WTC11 (cell line): Measurements from ENCODE around the gene FRAT1. TPM values are rescaled to one million over a fixed set of nuclear protein-coding genes. Genes with fewer than 3 reads are reported as not detected.
A peak's percentile ranks its signal among the peaks of the same experiment; 100 is the strongest.

Source experiments
- ATAC-seq: fragments of 200-7000 bp; cut with Tn5 transposase; 2 replicates; pipeline ENCODE4 v1.10.0; 2021; ENCODE audit warnings: mild to moderate bottlenecking, moderate library complexity
- CTCF ChIA-PET: fragments of 300-600 bp; sonication (Branson Sonifier 250); formaldehyde crosslinking; loops from one replicate; lab custom pipeline; 2021; ENCODE audit warnings: antibody characterized with exemption; lab: Charles Lee
- POLR2A ChIA-PET: fragments of 350-600 bp; sonication (Branson Sonifier 250); formaldehyde crosslinking; loops from one replicate; lab custom pipeline; 2021; ENCODE audit warnings: antibody characterized with exemption; lab: Charles Lee
- DNase-seq: peaks from one replicate; pipeline ENCODE4 v3.0.0; 2021; ENCODE audit warnings: low spot score
- H3K27ac Mint-ChIP-seq: 2 replicates; pipeline ENCODE4 v1.8.0; 2021; ENCODE audit warnings: mixed read lengths
- H3K27me3 Mint-ChIP-seq: 2 replicates; pipeline ENCODE4 v1.8.0; 2021; ENCODE audit warnings: low read depth, mild to moderate bottlenecking, moderate library complexity, mixed read lengths
- H3K36me3 Mint-ChIP-seq: 2 replicates; pipeline ENCODE4 v1.8.0; 2021; ENCODE audit warnings: mixed read lengths
- H3K4me1 Mint-ChIP-seq: 2 replicates; pipeline ENCODE4 v1.8.0; 2022; ENCODE audit warnings: mixed read lengths
- H3K4me3 Mint-ChIP-seq: 2 replicates; pipeline ENCODE4 v1.8.0; 2021; ENCODE audit warnings: mild to moderate bottlenecking, moderate library complexity, mixed read lengths
- H3K9me3 Mint-ChIP-seq: 2 replicates; pipeline ENCODE4 v1.8.0; 2021; ENCODE audit warnings: mixed read lengths
- ATF1 ChIP-seq: sonication (generic); formaldehyde crosslinking; IDR thresholded peaks from 2 replicates; pipeline ENCODE4 v1.8.1; 2023; ENCODE audit warnings: mild to moderate bottlenecking, moderate library complexity, missing genetic modification reagents
- ETV6 ChIP-seq: sonication (generic); formaldehyde crosslinking; IDR thresholded peaks from 2 replicates; pipeline ENCODE4 v1.8.1; 2022; ENCODE audit warnings: mild to moderate bottlenecking, missing genetic modification reagents
- FOXJ3 ChIP-seq: sonication (generic); formaldehyde crosslinking; IDR thresholded peaks from 2 replicates; pipeline ENCODE4 v1.9.0; 2021; ENCODE audit warnings: missing genetic modification reagents, mild to moderate bottlenecking, borderline replicate concordance
- FOXK1 ChIP-seq: sonication (generic); formaldehyde crosslinking; IDR thresholded peaks from 2 replicates; pipeline ENCODE4 v1.8.0; 2022; ENCODE audit warnings: mild to moderate bottlenecking, moderate library complexity, missing genetic modification reagents
- IRF2 ChIP-seq: sonication (generic); formaldehyde crosslinking; IDR thresholded peaks from 2 replicates; pipeline ENCODE4 v1.8.0; 2022; ENCODE audit warnings: low read depth, missing genetic modification reagents, borderline replicate concordance
- NFYB ChIP-seq: sonication (generic); formaldehyde crosslinking; conservative IDR thresholded peaks from 2 replicates; pipeline ENCODE4 v1.8.0; 2022; ENCODE audit warnings: low read depth, missing genetic modification reagents
- NR1H2 ChIP-seq: sonication (generic); formaldehyde crosslinking; IDR thresholded peaks from 2 replicates; pipeline ENCODE4 v1.9.0; 2021; ENCODE audit warnings: mild to moderate bottlenecking, moderate library complexity, missing genetic modification reagents
- SOX15 ChIP-seq: fragments of 250-450 bp; sonication (Bioruptor Pico); IDR thresholded peaks from 2 replicates; pipeline ENCODE4 v1.9.0; 2021; ENCODE audit warnings: mild to moderate bottlenecking
- ZNF121 ChIP-seq: sonication (generic); formaldehyde crosslinking; IDR thresholded peaks from 2 replicates; pipeline ENCODE4 v1.8.0; 2023; ENCODE audit warnings: missing genetic modification reagents
- total RNA-seq: library from RNA; stranded (reverse); gene quantifications from 3 replicates; pipeline ENCODE4 v1.2.3, GENCODE V29; 2021
- TF ChIP-seq, protein P1 (sequence below): sonication (generic); formaldehyde crosslinking; IDR thresholded peaks from 2 replicates; pipeline ENCODE4 v1.8.1; 2023; ENCODE audit warnings: mild to moderate bottlenecking, missing genetic modification reagents, borderline replicate concordance
- TF ChIP-seq, protein P2 (sequence below): sonication (generic); formaldehyde crosslinking; IDR thresholded peaks from 2 replicates; pipeline ENCODE4 v1.8.0; 2022; ENCODE audit warnings: mild to moderate bottlenecking, missing genetic modification reagents
- TF ChIP-seq, protein P3 (sequence below): sonication (generic); formaldehyde crosslinking; IDR thresholded peaks from 2 replicates; pipeline ENCODE4 v1.8.1; 2023; ENCODE audit warnings: mild to moderate bottlenecking, missing genetic modification reagents
- TF ChIP-seq, protein P4 (sequence below): sonication (generic); formaldehyde crosslinking; IDR thresholded peaks from 2 replicates; pipeline ENCODE4 v1.8.1; 2022; ENCODE audit warnings: mild to moderate bottlenecking, moderate library complexity, missing genetic modification reagents
- TF ChIP-seq, protein P5 (sequence below): sonication (generic); formaldehyde crosslinking; IDR thresholded peaks from 2 replicates; pipeline ENCODE4 v1.8.1; 2022; ENCODE audit warnings: missing genetic modification reagents, borderline replicate concordance

FRAT1 gene
- total RNA-seq, 1 experiment from 2014 or later, result 8.2 TPM

DNA sequence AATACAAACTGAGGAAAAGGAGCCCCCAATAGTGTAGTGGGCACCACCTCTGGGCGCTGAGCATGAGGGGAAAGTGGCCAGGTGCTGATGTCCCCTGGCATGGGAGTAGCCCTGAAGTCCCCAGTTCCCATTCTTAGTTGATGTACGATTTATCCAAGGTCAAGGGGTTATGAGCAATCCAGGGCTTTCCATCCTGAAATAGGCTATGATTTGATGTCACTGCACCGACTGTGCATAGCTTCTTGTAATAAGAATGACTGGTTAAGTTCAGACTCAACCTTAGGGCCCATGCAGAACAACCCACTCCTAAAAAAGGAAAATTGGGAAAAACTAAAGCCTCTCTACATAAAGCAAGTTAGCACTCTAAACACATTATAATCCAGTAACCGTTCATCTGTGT, 4.4 kb downstream of the FRAT1 start:
- ChIA-PET POLR2A (interaction anchor here (2.6 kb wide), 1 partner anchor 10 kb away, joined by 12 read pairs; the partner anchor contains the start of gene FRAT2), CTCF (interaction anchor here (0.6 kb wide), 1 partner anchor 35 kb away, joined by 3 read pairs; no protein-coding TSS in a partner anchor)

DNA sequence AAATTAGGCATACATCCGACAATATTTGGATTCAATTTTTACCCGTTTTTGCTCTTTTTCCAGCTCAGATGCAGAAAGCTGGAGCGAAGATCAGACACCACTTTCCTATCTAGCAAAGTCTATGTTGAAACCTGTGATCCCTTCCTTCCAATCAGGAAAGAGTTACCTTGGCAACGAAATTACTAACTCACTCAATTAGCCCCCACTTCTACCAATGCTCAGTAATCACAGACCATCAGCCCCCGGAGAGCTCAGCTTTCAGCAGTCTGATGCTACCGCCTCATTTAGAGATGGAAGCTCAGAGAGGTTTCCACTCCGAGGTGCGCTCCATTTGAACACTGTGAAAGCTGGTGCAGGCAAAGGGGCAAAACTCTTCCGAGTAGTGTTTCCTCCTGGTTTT, 6.7 kb downstream of the FRAT1 start:
- POLR2A ChIA-PET, result interaction anchor here (0.7 kb wide), 1 partner anchor 108 kb away, joined by 12 read pairs; no protein-coding TSS in a partner anchor

More for the DNA sequence above, 4.4 kb downstream of the FRAT1 start:
- Mint-ChIP-seq H3K9me3 (no peaks in the 10 kb centered on the region), H3K4me3 (no peak overlapping the region), H3K27me3 (peaks cover 25% of the 10 kb centered on the region), H3K4me1 (peaks cover 48% of the 10 kb centered on the region), H3K36me3 (no peaks in the 10 kb centered on the region), H3K27ac (no peak overlapping the region)
- DNase-seq, result no peak
- TF ChIP-seq, protein P1, sequence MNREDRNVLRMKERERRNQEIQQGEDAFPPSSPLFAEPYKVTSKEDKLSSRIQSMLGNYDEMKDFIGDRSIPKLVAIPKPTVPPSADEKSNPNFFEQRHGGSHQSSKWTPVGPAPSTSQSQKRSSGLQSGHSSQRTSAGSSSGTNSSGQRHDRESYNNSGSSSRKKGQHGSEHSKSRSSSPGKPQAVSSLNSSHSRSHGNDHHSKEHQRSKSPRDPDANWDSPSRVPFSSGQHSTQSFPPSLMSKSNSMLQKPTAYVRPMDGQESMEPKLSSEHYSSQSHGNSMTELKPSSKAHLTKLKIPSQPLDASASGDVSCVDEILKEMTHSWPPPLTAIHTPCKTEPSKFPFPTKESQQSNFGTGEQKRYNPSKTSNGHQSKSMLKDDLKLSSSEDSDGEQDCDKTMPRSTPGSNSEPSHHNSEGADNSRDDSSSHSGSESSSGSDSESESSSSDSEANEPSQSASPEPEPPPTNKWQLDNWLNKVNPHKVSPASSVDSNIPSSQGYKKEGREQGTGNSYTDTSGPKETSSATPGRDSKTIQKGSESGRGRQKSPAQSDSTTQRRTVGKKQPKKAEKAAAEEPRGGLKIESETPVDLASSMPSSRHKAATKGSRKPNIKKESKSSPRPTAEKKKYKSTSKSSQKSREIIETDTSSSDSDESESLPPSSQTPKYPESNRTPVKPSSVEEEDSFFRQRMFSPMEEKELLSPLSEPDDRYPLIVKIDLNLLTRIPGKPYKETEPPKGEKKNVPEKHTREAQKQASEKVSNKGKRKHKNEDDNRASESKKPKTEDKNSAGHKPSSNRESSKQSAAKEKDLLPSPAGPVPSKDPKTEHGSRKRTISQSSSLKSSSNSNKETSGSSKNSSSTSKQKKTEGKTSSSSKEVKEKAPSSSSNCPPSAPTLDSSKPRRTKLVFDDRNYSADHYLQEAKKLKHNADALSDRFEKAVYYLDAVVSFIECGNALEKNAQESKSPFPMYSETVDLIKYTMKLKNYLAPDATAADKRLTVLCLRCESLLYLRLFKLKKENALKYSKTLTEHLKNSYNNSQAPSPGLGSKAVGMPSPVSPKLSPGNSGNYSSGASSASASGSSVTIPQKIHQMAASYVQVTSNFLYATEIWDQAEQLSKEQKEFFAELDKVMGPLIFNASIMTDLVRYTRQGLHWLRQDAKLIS, result no peak
- no peak for ATAC-seq

More for the DNA sequence above, 6.7 kb downstream of the FRAT1 start:
- TF ChIP-seq FOXK1 (CRISPR knock-in tag) (no peak), FOXJ3 (no peak), NFYB (CRISPR knock-in tag) (no peak), NR1H2 (CRISPR knock-in tag) (no peak), ZNF121 (CRISPR knock-in tag) (no peak), IRF2 (CRISPR knock-in tag) (no peak), ETV6 (no peak), SOX15 (no peak), ATF1 (CRISPR knock-in tag) (no peak)
- TF ChIP-seq, protein P2, sequence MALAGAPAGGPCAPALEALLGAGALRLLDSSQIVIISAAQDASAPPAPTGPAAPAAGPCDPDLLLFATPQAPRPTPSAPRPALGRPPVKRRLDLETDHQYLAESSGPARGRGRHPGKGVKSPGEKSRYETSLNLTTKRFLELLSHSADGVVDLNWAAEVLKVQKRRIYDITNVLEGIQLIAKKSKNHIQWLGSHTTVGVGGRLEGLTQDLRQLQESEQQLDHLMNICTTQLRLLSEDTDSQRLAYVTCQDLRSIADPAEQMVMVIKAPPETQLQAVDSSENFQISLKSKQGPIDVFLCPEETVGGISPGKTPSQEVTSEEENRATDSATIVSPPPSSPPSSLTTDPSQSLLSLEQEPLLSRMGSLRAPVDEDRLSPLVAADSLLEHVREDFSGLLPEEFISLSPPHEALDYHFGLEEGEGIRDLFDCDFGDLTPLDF (CRISPR knock-in tag), result no peak
- TF ChIP-seq, protein P3, sequence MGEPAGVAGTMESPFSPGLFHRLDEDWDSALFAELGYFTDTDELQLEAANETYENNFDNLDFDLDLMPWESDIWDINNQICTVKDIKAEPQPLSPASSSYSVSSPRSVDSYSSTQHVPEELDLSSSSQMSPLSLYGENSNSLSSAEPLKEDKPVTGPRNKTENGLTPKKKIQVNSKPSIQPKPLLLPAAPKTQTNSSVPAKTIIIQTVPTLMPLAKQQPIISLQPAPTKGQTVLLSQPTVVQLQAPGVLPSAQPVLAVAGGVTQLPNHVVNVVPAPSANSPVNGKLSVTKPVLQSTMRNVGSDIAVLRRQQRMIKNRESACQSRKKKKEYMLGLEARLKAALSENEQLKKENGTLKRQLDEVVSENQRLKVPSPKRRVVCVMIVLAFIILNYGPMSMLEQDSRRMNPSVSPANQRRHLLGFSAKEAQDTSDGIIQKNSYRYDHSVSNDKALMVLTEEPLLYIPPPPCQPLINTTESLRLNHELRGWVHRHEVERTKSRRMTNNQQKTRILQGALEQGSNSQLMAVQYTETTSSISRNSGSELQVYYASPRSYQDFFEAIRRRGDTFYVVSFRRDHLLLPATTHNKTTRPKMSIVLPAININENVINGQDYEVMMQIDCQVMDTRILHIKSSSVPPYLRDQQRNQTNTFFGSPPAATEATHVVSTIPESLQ (CRISPR knock-in tag), result no peak
- TF ChIP-seq, protein P1, result no peak
- TF ChIP-seq, protein P4, sequence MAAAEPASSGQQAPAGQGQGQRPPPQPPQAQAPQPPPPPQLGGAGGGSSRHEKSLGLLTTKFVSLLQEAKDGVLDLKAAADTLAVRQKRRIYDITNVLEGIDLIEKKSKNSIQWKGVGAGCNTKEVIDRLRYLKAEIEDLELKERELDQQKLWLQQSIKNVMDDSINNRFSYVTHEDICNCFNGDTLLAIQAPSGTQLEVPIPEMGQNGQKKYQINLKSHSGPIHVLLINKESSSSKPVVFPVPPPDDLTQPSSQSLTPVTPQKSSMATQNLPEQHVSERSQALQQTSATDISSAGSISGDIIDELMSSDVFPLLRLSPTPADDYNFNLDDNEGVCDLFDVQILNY (CRISPR knock-in tag), result no peak
- TF ChIP-seq, protein P5, sequence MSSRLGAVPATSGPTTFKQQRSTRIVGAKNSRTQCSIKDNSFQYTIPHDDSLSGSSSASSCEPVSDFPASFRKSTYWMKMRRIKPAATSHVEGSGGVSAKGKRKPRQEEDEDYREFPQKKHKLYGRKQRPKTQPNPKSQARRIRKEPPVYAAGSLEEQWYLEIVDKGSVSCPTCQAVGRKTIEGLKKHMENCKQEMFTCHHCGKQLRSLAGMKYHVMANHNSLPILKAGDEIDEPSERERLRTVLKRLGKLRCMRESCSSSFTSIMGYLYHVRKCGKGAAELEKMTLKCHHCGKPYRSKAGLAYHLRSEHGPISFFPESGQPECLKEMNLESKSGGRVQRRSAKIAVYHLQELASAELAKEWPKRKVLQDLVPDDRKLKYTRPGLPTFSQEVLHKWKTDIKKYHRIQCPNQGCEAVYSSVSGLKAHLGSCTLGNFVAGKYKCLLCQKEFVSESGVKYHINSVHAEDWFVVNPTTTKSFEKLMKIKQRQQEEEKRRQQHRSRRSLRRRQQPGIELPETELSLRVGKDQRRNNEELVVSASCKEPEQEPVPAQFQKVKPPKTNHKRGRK (CRISPR knock-in tag), result no peak
- ATAC-seq, result no peak; the same call in 1 of the 2 replicates
- DNase-seq, result no peak
- CTCF ChIA-PET, result interaction anchor here (1.3 kb wide), 1 partner anchor 115 kb away, joined by 3 read pairs; no protein-coding TSS in a partner anchor
- peaks cover 17% of the 10 kb centered on the region for H3K27me3 Mint-ChIP-seq
- peaks cover 8% of the 10 kb centered on the region for H3K36me3 Mint-ChIP-seq
- no peaks in the 10 kb centered on the region for H3K9me3 Mint-ChIP-seq
- H3K4me3 Mint-ChIP-seq, result no peak overlapping the region
- H3K27ac Mint-ChIP-seq, result peak overlapping the region; percentile 17
- H3K4me1 Mint-ChIP-seq, result peaks cover 50% of the 10 kb centered on the region
